ENCODE results near the gene KCNMB4.

KCNMB4 gene

GRCh38 chr12:70448371-70448770 is 82.3 kb downstream of the KCNMB4 start:
- no peak for DNase-seq

DNA sequence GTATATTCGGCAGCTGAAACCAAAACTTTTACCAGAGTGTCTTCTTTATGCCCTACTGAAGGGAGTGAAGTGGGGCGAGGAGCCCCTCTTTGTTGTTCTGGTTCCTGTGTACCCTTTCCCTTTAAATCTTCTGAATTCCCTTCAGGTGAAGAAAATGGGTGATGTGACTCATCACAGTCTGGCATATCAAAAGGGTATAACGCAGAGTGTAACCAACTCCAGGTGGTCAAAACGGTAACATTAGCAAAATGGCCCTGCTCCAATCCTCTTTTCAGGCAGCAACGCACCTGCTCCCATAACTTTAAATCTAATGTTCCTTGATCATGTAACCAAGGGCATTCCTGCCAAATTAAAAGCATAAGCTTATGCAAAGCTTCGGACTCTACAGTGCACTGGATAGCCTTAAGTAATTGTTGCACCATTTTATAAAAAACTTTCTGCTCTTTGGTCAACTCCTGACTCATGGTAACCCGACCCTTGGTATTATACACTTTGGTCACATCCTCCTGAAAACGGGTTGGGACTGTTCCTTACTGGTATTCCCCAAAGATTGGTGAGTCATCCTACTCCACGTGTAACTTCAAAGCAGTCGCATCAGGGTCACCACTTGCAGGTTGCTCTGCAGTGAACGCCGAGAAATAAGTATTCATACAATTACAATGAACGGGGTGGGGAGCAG is 83.1 kb downstream of the KCNMB4 start:
- no peak for DNase-seq

- DNase-seq = no peak
Observed at GRCh38 chr12:70449753-70450341, 83.8 kb downstream of the KCNMB4 start.

GRCh38 chr12:70451528-70451927 is 85.4 kb downstream of the KCNMB4 start:
- no peak for DNase-seq

GRCh38 chr12:70456953-70457352 is 90.9 kb downstream of the KCNMB4 start:
- no peak for DNase-seq

DNA sequence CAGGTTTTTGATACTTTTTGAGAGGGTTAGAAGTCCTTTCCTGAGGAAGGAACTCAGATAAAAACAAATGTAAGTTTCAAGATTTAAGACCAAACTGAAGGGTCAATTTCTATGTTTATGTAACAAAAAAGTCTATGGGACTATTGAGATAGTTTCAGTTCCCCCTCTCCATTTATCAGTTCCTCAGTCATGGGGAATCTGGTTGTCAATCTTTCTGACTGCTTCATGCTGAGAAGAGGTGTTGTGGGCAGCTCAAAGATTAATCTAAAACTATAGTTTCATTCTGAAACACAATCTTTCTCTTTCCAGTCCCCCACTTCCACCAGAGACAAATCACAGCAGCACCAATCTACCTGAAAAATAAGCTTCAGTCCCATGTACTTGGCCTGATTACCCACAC is 93.7 kb downstream of the KCNMB4 start:
- DNase-seq = no peak

DNA sequence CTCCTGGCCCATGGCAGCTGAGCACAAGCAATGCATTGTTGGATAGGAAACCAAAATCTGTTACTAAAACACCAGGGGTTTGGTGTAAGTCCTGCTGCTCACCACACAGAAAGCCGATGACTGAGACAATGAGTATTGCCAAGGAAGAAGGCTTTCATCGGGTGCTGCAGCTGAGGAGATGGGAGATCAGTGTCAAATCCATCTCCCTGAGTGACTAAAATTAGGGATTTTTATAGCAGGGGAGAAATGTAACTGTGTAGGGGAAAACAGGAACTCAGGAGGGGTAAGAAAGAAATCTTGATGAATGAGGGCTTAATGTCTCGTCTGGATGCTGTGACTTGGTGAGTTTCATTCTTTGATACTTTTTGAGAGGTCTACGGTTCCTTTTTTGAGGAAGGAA is 97.9 kb downstream of the KCNMB4 start:
- DNase-seq = no peak

GRCh38 chr12:70466753-70467152 is 100.7 kb downstream of the KCNMB4 start:
- no peak for DNase-seq

- DNase-seq = no peak
Observed at GRCh38 chr12:70467476-70467875, 101.4 kb downstream of the KCNMB4 start.

- DNase-seq = no peak
Observed at GRCh38 chr12:70467918-70468733, 102.0 kb downstream of the KCNMB4 start.

GRCh38 chr12:70468741-70469140 is 102.7 kb downstream of the KCNMB4 start:
- DNase-seq = no peak

DNA sequence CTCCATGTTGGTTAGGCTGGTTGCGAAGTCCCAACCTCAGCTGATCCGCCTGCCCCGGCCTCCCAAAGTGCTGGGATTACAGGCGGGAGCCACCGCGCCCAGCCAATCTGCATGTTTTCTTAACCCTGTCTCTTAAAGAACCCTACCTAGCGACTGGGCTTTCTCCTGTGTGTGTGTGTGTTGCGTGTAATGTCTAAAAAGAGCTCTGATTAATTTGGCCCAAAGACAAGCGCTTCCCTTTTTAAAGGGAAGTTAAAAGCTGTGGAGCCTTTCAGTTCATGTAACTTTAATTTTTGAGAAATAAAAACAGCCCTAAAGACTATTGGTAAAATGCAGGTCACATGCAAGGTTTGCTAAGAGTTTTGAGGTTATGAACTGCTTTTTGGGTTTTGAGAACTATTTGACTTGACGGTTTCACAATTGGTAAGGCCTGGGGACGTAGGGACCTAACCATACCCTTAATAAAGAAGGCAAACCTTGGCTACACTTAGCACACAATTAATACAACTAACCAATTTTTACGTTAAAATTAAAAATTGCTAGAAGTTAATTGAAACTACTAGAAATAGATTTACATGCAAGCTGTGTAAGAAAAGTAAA is 103.2 kb downstream of the KCNMB4 start:
- no peak for DNase-seq

DNA sequence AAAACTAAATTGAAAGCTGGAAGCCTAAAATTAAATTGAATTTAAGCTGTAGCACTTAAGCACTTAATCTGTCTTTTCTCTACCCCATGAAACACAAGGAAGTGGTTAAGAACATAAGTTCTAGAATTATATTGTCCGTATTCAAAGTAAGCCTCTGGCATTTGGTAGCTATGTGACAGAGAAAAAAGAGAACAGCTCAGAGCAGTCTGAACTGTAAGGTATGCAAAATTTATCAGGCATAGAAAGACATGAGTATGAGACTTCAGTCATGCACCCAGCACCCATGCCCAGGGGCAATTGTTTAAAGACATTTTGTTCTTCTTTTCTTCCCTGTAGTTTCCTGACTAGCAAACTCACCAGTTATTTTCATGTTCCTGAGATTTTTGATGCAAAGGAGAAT is 116.7 kb downstream of the KCNMB4 start:
- DNase-seq = no peak
